B cell (primary cell): Measurements from ENCODE around the gene GSC2. TPM values are rescaled to one million over a fixed set of nuclear protein-coding genes. Genes with fewer than 3 reads are reported as not detected.

Experiments
- ATAC-seq: fragments of 200-7000 bp; cut with Tn5 transposase; one replicate; pipeline ENCODE4 v1.10.0; 2021; ENCODE audit warnings: low read depth, mild to moderate bottlenecking, moderate number of reproducible peaks, moderate library complexity
- CTCF ChIA-PET: fragments of 350-600 bp; sonication (Branson Sonifier 250); formaldehyde crosslinking; loops from one replicate; lab custom pipeline; 2021; ENCODE audit warnings: antibody characterized with exemption, inconsistent platforms; lab: Charles Lee
- POLR2A ChIA-PET: fragments of 350-600 bp; sonication (Branson Sonifier 250); formaldehyde crosslinking; loops from one replicate; lab custom pipeline; 2021; ENCODE audit warnings: antibody characterized with exemption; lab: Charles Lee
- DNase-seq: peaks from one replicate; pipeline ENCODE4 v3.0.0; 2013
- H2AFZ ChIP-seq: 2 replicates; pipeline ENCODE4 v1.6.1; 2012; ENCODE audit warnings: mild to moderate bottlenecking, low read depth, low read length; ENCODE audit not compliant: insufficient read depth, poor library complexity, severe bottlenecking
- H3K27ac ChIP-seq, 2 donors: 1 replicate in 1 of 2; 2 replicates in 1 of 2; pipeline ENCODE4 v1.5.1; 2012 to 2013; ENCODE audit warnings: low read length in 2 of 2, mild to moderate bottlenecking in 2 of 2, moderate library complexity in 1 of 2
- H3K27me3 ChIP-seq, 4 experiments: fragments of 200-600 bp in 1 of 4; sonication (generic) in 1 of 4; replicated peaks in 1 of 4; 1 replicate in 2 of 4; 2 replicates in 2 of 4; pipeline versions ENCODE4 v1.6.1 to v1.7.0; 2013 to 2016; ENCODE audit warnings: low read length in 3 of 4, mild to moderate bottlenecking in 2 of 4, mixed read lengths in 1 of 4, moderate library complexity in 1 of 4; ENCODE audit not compliant: insufficient read depth in 4 of 4, control insufficient read depth in 3 of 4; ENCODE audit errors: control extremely low read depth in 1 of 4
- H3K36me3 ChIP-seq, 2 experiments: replicated peaks in 1 of 2; 1 replicate in 1 of 2; 2 replicates in 1 of 2; pipeline versions ENCODE4 v1.6.1 to v1.7.1; 2013; ENCODE audit warnings: low read length in 1 of 2; ENCODE audit not compliant: insufficient read depth in 2 of 2, control insufficient read depth in 1 of 2; ENCODE audit errors: control extremely low read depth in 1 of 2, extremely low read depth in 1 of 2
- H3K4me1 ChIP-seq, 2 donors: fragments of 200-600 bp in 1 of 2; sonication (generic) in 1 of 2; 1 replicate in 1 of 2; 2 replicates in 1 of 2; pipeline versions ENCODE4 v1.5.1 to v1.6.1; 2013 to 2017; ENCODE audit warnings: low read length in 2 of 2; ENCODE audit not compliant: control insufficient read depth in 2 of 2, insufficient read depth in 2 of 2
- H3K4me2 ChIP-seq: replicated peaks from 2 replicates; pipeline ENCODE3; 2012; ENCODE audit warnings: mild to moderate bottlenecking, low read depth, low read length; ENCODE audit not compliant: poor library complexity, severe bottlenecking
- H3K4me3 ChIP-seq, 5 experiments: fragments of 200-600 bp in 1 of 5; sonication (generic) in 1 of 5; 1 replicate in 3 of 5; 2 replicates in 2 of 5; pipeline versions ENCODE4 v1.5.1 to v1.7.0; 2011 to 2016; ENCODE audit warnings: low read length in 4 of 5, mild to moderate bottlenecking in 4 of 5, low read depth in 2 of 5, control low read depth in 1 of 5, moderate library complexity in 1 of 5; ENCODE audit not compliant: insufficient read depth in 1 of 5; ENCODE audit errors: control extremely low read depth in 1 of 5, extremely low read depth in 1 of 5
- H3K79me2 ChIP-seq: fragments of 200-600 bp; sonication (generic); one replicate; pipeline ENCODE4 v1.6.0; 2016; ENCODE audit warnings: low read length; ENCODE audit not compliant: control insufficient read depth, insufficient read depth
- H3K9ac ChIP-seq: fragments of 200-600 bp; sonication (generic); 2 replicates; pipeline ENCODE4 v1.6.1; 2017; ENCODE audit warnings: mild to moderate bottlenecking, low read length, moderate library complexity
- H3K9me3 ChIP-seq, 3 donors: one replicate each; pipeline versions ENCODE4 v1.6.1 to v1.7.1; 2013; ENCODE audit warnings: low read length in 2 of 3; ENCODE audit not compliant: control insufficient read depth in 2 of 3, insufficient read depth in 1 of 3; ENCODE audit errors: control extremely low read depth in 1 of 3
- H4K20me1 ChIP-seq: 2 replicates; pipeline ENCODE4 v1.6.0; 2012; ENCODE audit warnings: mild to moderate bottlenecking, low read length; ENCODE audit not compliant: insufficient read depth, control insufficient read depth, poor library complexity, severe bottlenecking
- H3K27ac Mint-ChIP-seq: one replicate; pipeline ENCODE4 v1.8.0; 2021; ENCODE audit warnings: mixed read lengths
- H3K27me3 Mint-ChIP-seq: one replicate; pipeline ENCODE4 v1.8.0; 2021; ENCODE audit warnings: mixed read lengths
- H3K4me1 Mint-ChIP-seq: one replicate; pipeline ENCODE4 v1.8.0; 2021; ENCODE audit warnings: mixed read lengths
- H3K4me3 Mint-ChIP-seq: one replicate; pipeline ENCODE4 v1.8.0; 2021; ENCODE audit warnings: mixed read lengths
- H3K9me3 Mint-ChIP-seq: one replicate; pipeline ENCODE4 v1.8.0; 2022; ENCODE audit warnings: mixed read lengths; ENCODE audit not compliant: insufficient read depth
- CTCF ChIP-seq: fragments of 200-600 bp; IDR thresholded peaks from one replicate; pipeline ENCODE4 v1.8.0; 2022; ENCODE audit warnings: antibody characterized with exemption, mild to moderate bottlenecking
- EZH2 ChIP-seq: IDR thresholded peaks from 2 replicates; pipeline ENCODE4 v1.6.1; 2012; ENCODE audit warnings: borderline replicate concordance, low read depth, mild to moderate bottlenecking, moderate library complexity, low read length; ENCODE audit not compliant: insufficient read depth, poor library complexity, severe bottlenecking
- WGBS: methylation state at CpG from one replicate; pipeline ENCODE4 v1.1.5; 2013; ENCODE audit warnings: missing lambda C conversion rate; ENCODE audit not compliant: insufficient coverage; 5-methylcytosine and 5-hydroxymethylcytosine counted together
- intact Hi-C: fragments of 100-400 bp; cut with micrococcal nuclease; formaldehyde crosslinking; loops from one replicate; pipeline ENCODE4 v1.10.0; 2022
- polyA plus RNA-seq: library from polyadenylated mRNA; depleted of rRNA; stranded (reverse); fragments of >200 nt; gene quantifications from 2 replicates; pipeline ENCODE4 v1.2.3, GENCODE V29; 2012
- total RNA-seq, 2 donors: library from RNA; stranded (reverse); fragments of 120-200 nt in 1 of 2; gene quantifications; 1 replicate in 1 of 2; 2 replicates in 1 of 2; pipeline versions ENCODE4 v1.2.3 to v1.2.4, GENCODE V29; 2013 to 2022

The GSC2 gene
- total and polyA plus RNA-seq, 2 donors (not counting 1 experiment from before 2014, with no cell fraction given), result not detected

GRCh38 chr22:19105456-19105855 lies 44.6 kb downstream of the GSC2 start:
- ChIA-PET POLR2A (no interaction called here), CTCF (interaction anchor here (0.7 to 1.0 kb wide), 3 partner anchors 17 to 524 kb away, joined by 3 read pairs; partner anchors contain the start of genes DGCR2 and ESS2)
- Mint-ChIP-seq H3K27me3 (no peaks in the 10 kb centered on the region), H3K9me3 (no peaks in the 10 kb centered on the region), H3K4me1 (peaks cover 56% of the 10 kb centered on the region), H3K4me3 (no peak overlapping the region), H3K27ac (no peak overlapping the region)
- Histone ChIP-seq H3K9me3 (no peaks in the 10 kb centered on the region), H3K79me2 (peaks cover 97% of the 10 kb centered on the region), H3K4me2 (no peak overlapping the region), H3K4me3 (no peak overlapping the region), H4K20me1 (peaks cover 90% of the 10 kb centered on the region), H3K9ac (no peak overlapping the region), H2AFZ (no peak overlapping the region), H3K4me1 (peaks cover 18 to 31% of the 10 kb centered on the region in 2 donors), H3K27me3 (no peaks in the 10 kb centered on the region), H3K27ac (no peak overlapping the region), H3K36me3 (peaks cover 0 to 5% of the 10 kb centered on the region in 2 experiments)
- WGBS, result 100% methylated on average over 7 of the region's 8 CpGs
- DNase-seq, result no peak
- intact Hi-C loops, result loop anchor here (5.0 kb wide), 1 partner anchor 37 kb away; the partner anchor contains the start of gene ESS2
- no peak for ATAC-seq
- no peak for TF ChIP-seq CTCF
- TF ChIP-seq EZH2, result no peak

- ChIA-PET POLR2A (no interaction called here), CTCF (interaction anchor here (0.5 to 0.6 kb wide), 2 partner anchors 48 to 347 kb away, joined by 3 read pairs; no protein-coding TSS in a partner anchor)
- TF ChIP-seq CTCF, result no peak
- TF ChIP-seq EZH2, result no peak
- no peak overlapping the region for H2AFZ ChIP-seq
- H3K27me3 ChIP-seq, result no peaks in the 10 kb centered on the region
- H3K36me3 ChIP-seq, result peaks cover 0 to 5% of the 10 kb centered on the region in 2 experiments
- no peak for DNase-seq
- H3K4me2 ChIP-seq, result no peak overlapping the region
- Mint-ChIP-seq H3K9me3 (no peaks in the 10 kb centered on the region), H3K4me3 (no peak overlapping the region), H3K4me1 (peaks cover 44% of the 10 kb centered on the region), H3K27ac (no peak overlapping the region), H3K27me3 (no peaks in the 10 kb centered on the region)
- intact Hi-C loops, result no loop called here
- H3K9me3 ChIP-seq, result no peaks in the 10 kb centered on the region
- H4K20me1 ChIP-seq, result peaks cover 95% of the 10 kb centered on the region
- ATAC-seq, result no peak
- peaks cover 7 to 19% of the 10 kb centered on the region in 2 donors for H3K4me1 ChIP-seq
- no peak overlapping the region for H3K27ac ChIP-seq
- 100% methylated on average over 4 of the region's 5 CpGs for WGBS
- no peak overlapping the region for H3K9ac ChIP-seq
- H3K79me2 ChIP-seq, result peaks cover 97% of the 10 kb centered on the region
- H3K4me3 ChIP-seq, result no peak overlapping the region
Measured at GRCh38 chr22:19103880-19104821, 45.9 kb downstream of the GSC2 start.
